A673 (cell line): Measurements from ENCODE around the gene NAV2. TPM values are rescaled to one million over a fixed set of nuclear protein-coding genes. Genes with fewer than 3 reads are reported as not detected.

Source experiments
- BruUV-seq: library from RNA; stranded (reverse); fragments of 400-500 nt; replicated peaks from 2 replicates; lab custom pipeline; 2021; lab: Mats Ljungman, UMichigan
- CTCF ChIA-PET: fragments of 300-600 bp; sonication (Branson Sonifier 250); formaldehyde crosslinking; loops from one replicate; lab custom pipeline; 2022; ENCODE audit warnings: antibody characterized with exemption; lab: Charles Lee
- POLR2A ChIA-PET: fragments of 300-600 bp; sonication (Branson Sonifier 250); formaldehyde crosslinking; loops from one replicate; lab custom pipeline; 2022; ENCODE audit warnings: antibody characterized with exemption; ENCODE audit not compliant: low non-redundant PET; lab: Charles Lee
- DNase-seq: peaks from one replicate; pipeline ENCODE4 v3.0.0-alpha.2; 2015; ENCODE audit warnings: low spot score
- H3K27ac ChIP-seq: fragments of 200-600 bp; sonication (generic); 2 replicates; pipeline ENCODE4 v1.5.1; 2016; ENCODE audit warnings: mixed run types, low read depth, mild to moderate bottlenecking, mixed read lengths, antibody characterized with exemption, low read length; ENCODE audit not compliant: poor library complexity, severe bottlenecking
- H3K27me3 ChIP-seq: fragments of 200-600 bp; sonication (generic); replicated peaks from 2 replicates; pipeline ENCODE4 v1.6.1; 2017; ENCODE audit warnings: mixed run types, low read depth, mild to moderate bottlenecking, mixed read lengths, antibody characterized with exemption, low read length; ENCODE audit not compliant: insufficient read depth, poor library complexity
- H3K36me3 ChIP-seq: fragments of 200-600 bp; sonication (generic); 2 replicates; pipeline ENCODE4 v1.6.1; 2016; ENCODE audit warnings: mixed run types, mild to moderate bottlenecking, mixed read lengths, antibody characterized with exemption, low read length; ENCODE audit not compliant: insufficient read depth, poor library complexity, severe bottlenecking
- H3K4me1 ChIP-seq: fragments of 200-600 bp; sonication (generic); 2 replicates; pipeline ENCODE4 v1.6.1; 2017; ENCODE audit warnings: mixed run types, mild to moderate bottlenecking, mixed read lengths, antibody characterized with exemption, low read length; ENCODE audit not compliant: insufficient read depth, poor library complexity, severe bottlenecking
- H3K4me3 ChIP-seq: fragments of 200-600 bp; sonication (generic); 2 replicates; pipeline ENCODE4 v1.5.1; 2016; ENCODE audit warnings: low read depth, mixed run types, mild to moderate bottlenecking, mixed read lengths, low read length; ENCODE audit not compliant: poor library complexity, severe bottlenecking
- H3K9me3 ChIP-seq: fragments of 200-600 bp; sonication (generic); 2 replicates; pipeline ENCODE4 v1.6.1; 2016; ENCODE audit warnings: mixed run types, low read depth, mild to moderate bottlenecking, mixed read lengths, antibody characterized with exemption, low read length; ENCODE audit not compliant: poor library complexity, severe bottlenecking
- CTCF ChIP-seq: fragments of 300-800, 200-600 bp; sonication (generic); conservative IDR thresholded peaks from 2 replicates; pipeline ENCODE4 v1.5.1; 2017; ENCODE audit warnings: low read depth, mild to moderate bottlenecking, antibody characterized with exemption, low read length, moderate library complexity, mixed read lengths
- EZH2 ChIP-seq: fragments of 200-600 bp; sonication (generic); IDR thresholded peaks from 2 replicates; pipeline ENCODE4 v1.6.1; 2017; ENCODE audit warnings: borderline replicate concordance, low read depth, mild to moderate bottlenecking, mixed read lengths, antibody characterized with exemption, low read length; ENCODE audit not compliant: poor library complexity, severe bottlenecking
- intact Hi-C: fragments of 100-400 bp; cut with micrococcal nuclease; formaldehyde crosslinking; loops from one replicate; pipeline ENCODE4 v1.10.0; 2022; ENCODE audit not compliant: unreplicated experiment
- total RNA-seq: library from RNA; stranded (reverse); gene quantifications from 2 replicates; pipeline ENCODE4 v1.2.3, GENCODE V29; 2021

The NAV2 gene
- total RNA-seq, 1 experiment from 2014 or later, result not detected

DNA sequence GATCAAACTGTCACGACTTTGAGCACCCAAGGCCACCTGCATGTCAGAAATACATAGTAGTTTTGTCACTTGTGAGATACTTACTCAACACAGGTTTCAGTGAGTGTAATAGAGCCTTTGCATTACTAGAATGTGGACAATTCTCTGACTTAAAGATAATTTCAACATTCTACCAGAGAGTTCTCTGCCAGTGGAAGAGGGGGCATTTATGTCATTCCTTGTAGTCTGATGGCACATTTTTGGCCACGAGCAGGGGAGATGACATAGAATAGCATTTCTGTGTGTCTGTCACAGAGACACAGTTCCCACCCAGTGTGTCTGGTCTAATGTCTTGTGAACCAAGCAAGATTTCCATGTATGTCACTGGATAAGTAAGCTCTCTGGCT lies 335.1 kb downstream of the NAV2 start:
- Histone ChIP-seq H3K9me3 (no peaks in the 10 kb centered on the region), H3K27ac (no peak overlapping the region), H3K36me3 (no peaks in the 10 kb centered on the region), H3K4me1 (no peaks in the 10 kb centered on the region), H3K27me3 (no peaks in the 10 kb centered on the region), H3K4me3 (no peak overlapping the region)
- TF ChIP-seq CTCF, result no peak
- no peak for TF ChIP-seq EZH2
- DNase-seq, result no peak
- POLR2A ChIA-PET, result no interaction called here
- BruUV-seq, result no TSS peak
- CTCF ChIA-PET, result no interaction called here
- intact Hi-C loops, result no loop called here

- H3K9me3 ChIP-seq, result no peaks in the 10 kb centered on the region
- TF ChIP-seq CTCF (no peak), EZH2 (no peak)
- no TSS peak for BruUV-seq
- no peak overlapping the region for H3K4me3 ChIP-seq
- ChIA-PET CTCF (no interaction called here), POLR2A (no interaction called here)
- no peaks in the 10 kb centered on the region for H3K27me3 ChIP-seq
- no peaks in the 10 kb centered on the region for H3K4me1 ChIP-seq
- DNase-seq, result no peak
- no peaks in the 10 kb centered on the region for H3K36me3 ChIP-seq
- intact Hi-C loops, result no loop called here
- no peak overlapping the region for H3K27ac ChIP-seq
Observed at GRCh38 chr11:20048246-20048645, 335.6 kb downstream of the NAV2 start.

DNA sequence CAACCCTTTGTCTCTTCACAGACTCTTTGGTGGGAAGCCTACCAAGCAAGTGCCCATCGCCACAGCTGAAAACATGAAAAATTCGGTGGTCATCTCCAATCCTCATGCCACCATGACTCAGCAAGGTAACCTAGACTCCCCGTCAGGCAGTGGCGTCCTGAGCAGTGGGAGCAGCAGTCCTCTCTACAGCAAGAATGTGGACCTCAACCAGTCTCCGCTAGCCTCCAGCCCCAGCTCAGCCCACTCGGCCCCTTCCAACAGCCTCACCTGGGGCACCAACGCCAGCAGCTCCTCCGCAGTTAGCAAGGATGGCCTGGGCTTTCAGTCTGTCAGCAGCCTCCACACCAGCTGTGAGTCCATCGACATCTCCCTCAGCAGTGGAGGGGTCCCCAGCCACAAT lies 336.1 kb downstream of the NAV2 start:
- DNase-seq, result no peak
- H3K4me3 ChIP-seq, result no peak overlapping the region
- intact Hi-C loops, result no loop called here
- no peaks in the 10 kb centered on the region for H3K36me3 ChIP-seq
- H3K27me3 ChIP-seq, result no peaks in the 10 kb centered on the region
- H3K4me1 ChIP-seq, result no peaks in the 10 kb centered on the region
- no peak overlapping the region for H3K27ac ChIP-seq
- no peaks in the 10 kb centered on the region for H3K9me3 ChIP-seq
- no peak for TF ChIP-seq EZH2
- TF ChIP-seq CTCF, result no peak
- CTCF ChIA-PET, result no interaction called here
- POLR2A ChIA-PET, result no interaction called here
- no TSS peak for BruUV-seq
